ENCODE results near the gene SEMA5A.

SEMA5A gene

GRCh38 chr5:9165546-9165945, 380.3 kb downstream of the SEMA5A start:
- H2AFZ ChIP-seq (ENCODE audit: low read length): no peak overlapping the region
- H3F3A ChIP-seq (ENCODE audit: insufficient read depth, low read length): no peaks in the 10 kb centered on the region
- no peaks in the 10 kb centered on the region for H3K36me3 ChIP-seq (replicated peaks; ENCODE audit: insufficient read depth, low read length)
- H4K20me1 ChIP-seq (ENCODE audit: insufficient read depth, low read length): no peaks in the 10 kb centered on the region
- H3K79me2 ChIP-seq (ENCODE audit: low read length): no peaks in the 10 kb centered on the region
- H3K4me1 ChIP-seq (ENCODE audit: low read length): no peaks in the 10 kb centered on the region
- H3K9ac ChIP-seq (ENCODE audit: low read length): no peak overlapping the region
- no peaks in the 10 kb centered on the region for H3K9me2 ChIP-seq (replicated peaks; ENCODE audit: insufficient read depth, low read length)
- no peak overlapping the region for H3K4me3 ChIP-seq (ENCODE audit: low read length)
- TF ChIP-seq CTCF (IDR thresholded peaks at IDR 0.05; ENCODE audit: low read length): no peak
- no peak for TF ChIP-seq EZH2 (optimal IDR thresholded peaks at IDR 0.05; ENCODE audit: low read depth, low read length)
- TF ChIP-seq EZH2phosphoT487 (IDR thresholded peaks at IDR 0.05; ENCODE audit: low read length): no peak
- no peak overlapping the region for H3K4me2 ChIP-seq (ENCODE audit: low read depth, low read length)
- DNase-seq: no peak
- no peaks in the 10 kb centered on the region for H3K9me3 ChIP-seq (replicated peaks; ENCODE audit: insufficient read depth, low read length)
- no peaks in the 10 kb centered on the region for H3K27me3 ChIP-seq (replicated peaks; ENCODE audit: insufficient read depth, low read length)
- H3K27ac ChIP-seq (ENCODE audit: low read length): no peak overlapping the region

GRCh38 chr5:9160747-9161146, 385.1 kb downstream of the SEMA5A start:
- Histone ChIP-seq H3K4me3 (ENCODE audit: low read length) (no peak overlapping the region), H3K9me2 (replicated peaks; ENCODE audit: insufficient read depth, low read length) (no peaks in the 10 kb centered on the region), H3K79me2 (ENCODE audit: low read length) (no peaks in the 10 kb centered on the region), H2AFZ (ENCODE audit: low read length) (no peak overlapping the region), H3K4me1 (ENCODE audit: low read length) (no peaks in the 10 kb centered on the region), H3K4me2 (ENCODE audit: low read depth, low read length) (no peak overlapping the region), H3K27ac (ENCODE audit: low read length) (no peak overlapping the region), H4K20me1 (ENCODE audit: insufficient read depth, low read length) (no peaks in the 10 kb centered on the region), H3F3A (ENCODE audit: insufficient read depth, low read length) (no peaks in the 10 kb centered on the region), H3K9ac (ENCODE audit: low read length) (no peak overlapping the region), H3K9me3 (replicated peaks; ENCODE audit: insufficient read depth, low read length) (no peaks in the 10 kb centered on the region), H3K36me3 (replicated peaks; ENCODE audit: insufficient read depth, low read length) (no peaks in the 10 kb centered on the region), H3K27me3 (replicated peaks; ENCODE audit: insufficient read depth, low read length) (no peaks in the 10 kb centered on the region)
- DNase-seq: no peak
- TF ChIP-seq EZH2 (optimal IDR thresholded peaks at IDR 0.05; ENCODE audit: low read depth, low read length) (no peak), EZH2phosphoT487 (IDR thresholded peaks at IDR 0.05; ENCODE audit: low read length) (no peak), CTCF (IDR thresholded peaks at IDR 0.05; ENCODE audit: low read length) (no peak)

GRCh38 chr5:9157811-9158210, 388.1 kb downstream of the SEMA5A start:
- H3K36me3 ChIP-seq (replicated peaks; ENCODE audit: insufficient read depth, low read length): no peaks in the 10 kb centered on the region
- no peaks in the 10 kb centered on the region for H4K20me1 ChIP-seq (ENCODE audit: insufficient read depth, low read length)
- TF ChIP-seq EZH2 (optimal IDR thresholded peaks at IDR 0.05; ENCODE audit: low read depth, low read length): no peak
- no peak for TF ChIP-seq EZH2phosphoT487 (IDR thresholded peaks at IDR 0.05; ENCODE audit: low read length)
- TF ChIP-seq CTCF (IDR thresholded peaks at IDR 0.05; ENCODE audit: low read length): no peak
- H3F3A ChIP-seq (ENCODE audit: insufficient read depth, low read length): no peaks in the 10 kb centered on the region
- H3K27ac ChIP-seq (ENCODE audit: low read length): no peak overlapping the region
- H3K9me3 ChIP-seq (replicated peaks; ENCODE audit: insufficient read depth, low read length): no peaks in the 10 kb centered on the region
- no peaks in the 10 kb centered on the region for H3K9me2 ChIP-seq (replicated peaks; ENCODE audit: insufficient read depth, low read length)
- H3K4me1 ChIP-seq (ENCODE audit: low read length): no peaks in the 10 kb centered on the region
- no peak for DNase-seq
- no peaks in the 10 kb centered on the region for H3K79me2 ChIP-seq (ENCODE audit: low read length)
- H2AFZ ChIP-seq (ENCODE audit: low read length): no peak overlapping the region
- H3K4me3 ChIP-seq (ENCODE audit: low read length): no peak overlapping the region
- H3K9ac ChIP-seq (ENCODE audit: low read length): no peak overlapping the region
- H3K4me2 ChIP-seq (ENCODE audit: low read depth, low read length): no peak overlapping the region
- no peaks in the 10 kb centered on the region for H3K27me3 ChIP-seq (replicated peaks; ENCODE audit: insufficient read depth, low read length)

Data from MM.1S (cell line).